ENCODE data around the gene KNDC1.
"Not testable (repeated sequence)": the region's sequence is repeated elsewhere in the genome, so short reads cannot be mapped to it uniquely, and the experiment has no call there.

The KNDC1 gene

DNA sequence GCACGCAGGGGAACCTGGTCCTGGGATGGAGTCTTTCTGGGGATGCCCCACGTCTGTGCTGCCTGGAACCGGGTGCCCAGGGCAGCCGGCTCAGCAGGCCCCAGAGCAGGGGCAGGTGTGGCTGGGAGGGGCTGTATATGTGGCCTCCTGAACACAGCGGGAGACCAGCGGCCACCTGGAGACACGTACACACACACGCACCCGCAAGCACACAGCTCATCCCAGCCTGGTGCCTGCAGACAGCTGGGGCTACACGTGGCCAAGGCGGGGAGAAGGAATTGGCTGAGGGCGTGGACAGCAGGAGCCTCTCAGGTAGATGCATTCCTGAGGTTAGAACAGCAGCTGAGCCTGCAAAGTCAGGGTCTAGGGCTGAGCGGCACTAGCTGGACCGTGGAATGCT lies 102.7 kb downstream of the KNDC1 start:
- TF ChIP-seq POLR2A (IDR thresholded peaks at IDR 0.05; ENCODE audit: extremely low read depth, insufficient read length) (no peak), MYC (IDR thresholded peaks at IDR 0.05; ENCODE audit: low read depth, low read length) (no peak)
- TF ChIP-seq, protein P1, sequence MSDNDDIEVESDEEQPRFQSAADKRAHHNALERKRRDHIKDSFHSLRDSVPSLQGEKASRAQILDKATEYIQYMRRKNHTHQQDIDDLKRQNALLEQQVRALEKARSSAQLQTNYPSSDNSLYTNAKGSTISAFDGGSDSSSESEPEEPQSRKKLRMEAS (IDR thresholded peaks at IDR 0.05; ENCODE audit: low read depth, low read length) = no peak
- TF ChIP-seq, protein P2, sequence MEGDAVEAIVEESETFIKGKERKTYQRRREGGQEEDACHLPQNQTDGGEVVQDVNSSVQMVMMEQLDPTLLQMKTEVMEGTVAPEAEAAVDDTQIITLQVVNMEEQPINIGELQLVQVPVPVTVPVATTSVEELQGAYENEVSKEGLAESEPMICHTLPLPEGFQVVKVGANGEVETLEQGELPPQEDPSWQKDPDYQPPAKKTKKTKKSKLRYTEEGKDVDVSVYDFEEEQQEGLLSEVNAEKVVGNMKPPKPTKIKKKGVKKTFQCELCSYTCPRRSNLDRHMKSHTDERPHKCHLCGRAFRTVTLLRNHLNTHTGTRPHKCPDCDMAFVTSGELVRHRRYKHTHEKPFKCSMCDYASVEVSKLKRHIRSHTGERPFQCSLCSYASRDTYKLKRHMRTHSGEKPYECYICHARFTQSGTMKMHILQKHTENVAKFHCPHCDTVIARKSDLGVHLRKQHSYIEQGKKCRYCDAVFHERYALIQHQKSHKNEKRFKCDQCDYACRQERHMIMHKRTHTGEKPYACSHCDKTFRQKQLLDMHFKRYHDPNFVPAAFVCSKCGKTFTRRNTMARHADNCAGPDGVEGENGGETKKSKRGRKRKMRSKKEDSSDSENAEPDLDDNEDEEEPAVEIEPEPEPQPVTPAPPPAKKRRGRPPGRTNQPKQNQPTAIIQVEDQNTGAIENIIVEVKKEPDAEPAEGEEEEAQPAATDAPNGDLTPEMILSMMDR (IDR thresholded peaks at IDR 0.05; ENCODE audit: low read depth, low read length) = no peak
- H3K4me3 ChIP-seq (ENCODE audit: low read depth, low read length) = no peak overlapping the region
- DNase-seq (ENCODE audit: low read depth) = no peak

DNA sequence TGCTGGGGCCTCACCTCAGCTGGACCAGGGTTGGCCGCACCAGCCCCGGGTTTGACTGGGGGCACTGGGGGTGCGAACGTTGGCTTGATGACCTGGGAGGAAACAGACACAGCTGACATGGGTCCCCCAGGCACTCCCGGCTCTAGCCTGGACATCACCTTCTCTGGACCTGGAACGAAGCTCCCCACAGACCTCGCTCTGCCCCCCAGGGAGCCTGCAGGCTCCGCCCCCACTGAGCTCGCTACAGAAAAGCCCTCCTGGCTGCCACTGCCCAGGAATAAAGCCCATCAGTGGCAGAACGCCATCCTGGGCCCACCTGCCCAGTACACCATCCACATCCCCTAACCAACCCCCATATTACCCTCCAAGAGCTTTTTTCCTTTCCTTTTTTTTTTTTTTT lies 103.7 kb downstream of the KNDC1 start:
- TF ChIP-seq, protein P2 (IDR thresholded peaks at IDR 0.05; ENCODE audit: low read depth, low read length) = no peak
- TF ChIP-seq POLR2A (IDR thresholded peaks at IDR 0.05; ENCODE audit: extremely low read depth, insufficient read length) = no peak
- TF ChIP-seq MYC (IDR thresholded peaks at IDR 0.05; ENCODE audit: low read depth, low read length) = no peak
- TF ChIP-seq, protein P1 (IDR thresholded peaks at IDR 0.05; ENCODE audit: low read depth, low read length) = no peak
- no peak for DNase-seq (ENCODE audit: low read depth)
- no peak overlapping the region for H3K4me3 ChIP-seq (ENCODE audit: low read depth, low read length)

DNA sequence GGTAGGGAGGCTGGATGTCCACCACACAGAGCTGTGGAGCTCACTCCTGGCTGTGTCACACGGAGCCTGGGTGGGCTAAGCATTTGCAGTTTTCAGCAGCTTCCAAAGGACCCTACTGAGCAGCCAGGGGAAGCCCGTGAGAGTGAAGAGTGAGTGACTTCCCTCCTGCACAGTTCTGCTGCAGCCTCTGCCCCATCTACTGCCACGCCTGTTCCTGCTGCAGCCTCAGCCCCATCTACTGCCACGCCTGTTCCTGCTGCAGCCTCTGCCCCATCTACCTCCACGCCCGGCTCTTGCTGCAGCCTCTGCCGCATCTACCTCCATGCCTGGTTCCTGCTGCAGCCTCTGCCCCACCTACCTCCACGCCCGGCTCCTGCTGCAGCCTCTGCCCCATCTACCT lies 104.4 kb downstream of the KNDC1 start:
- TF ChIP-seq, protein P1 (IDR thresholded peaks at IDR 0.05; ENCODE audit: low read depth, low read length) = no peak
- TF ChIP-seq POLR2A (IDR thresholded peaks at IDR 0.05; ENCODE audit: extremely low read depth, insufficient read length) (no peak), MYC (IDR thresholded peaks at IDR 0.05; ENCODE audit: low read depth, low read length) (no peak)
- TF ChIP-seq, protein P2 (IDR thresholded peaks at IDR 0.05; ENCODE audit: low read depth, low read length) = no peak
- H3K4me3 ChIP-seq (ENCODE audit: low read depth, low read length) = no peak overlapping the region
- DNase-seq (ENCODE audit: low read depth) = no peak

DNA sequence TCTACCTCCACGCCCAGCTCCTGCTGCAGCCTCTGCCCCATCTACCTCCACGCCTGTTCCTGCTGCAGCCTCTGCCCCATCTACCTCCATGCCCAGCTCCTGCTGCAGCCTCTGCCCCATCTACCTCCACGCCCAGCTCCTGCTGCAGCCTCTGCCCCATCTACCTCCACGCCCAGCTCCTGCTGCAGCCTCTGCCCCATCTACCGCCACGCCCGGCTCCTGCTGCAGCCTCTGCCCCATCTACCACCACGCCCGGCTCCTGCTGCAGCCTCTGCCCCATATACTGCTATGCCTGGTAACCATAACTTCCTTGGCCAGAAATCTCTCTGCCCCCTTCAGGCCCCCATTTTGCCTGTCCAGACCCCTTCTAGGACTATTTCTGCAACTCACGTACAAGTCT lies 105.0 kb downstream of the KNDC1 start:
- not testable (repeated sequence) for H3K4me3 ChIP-seq (ENCODE audit: low read depth, low read length); DNase-seq (ENCODE audit: low read depth)

DNA sequence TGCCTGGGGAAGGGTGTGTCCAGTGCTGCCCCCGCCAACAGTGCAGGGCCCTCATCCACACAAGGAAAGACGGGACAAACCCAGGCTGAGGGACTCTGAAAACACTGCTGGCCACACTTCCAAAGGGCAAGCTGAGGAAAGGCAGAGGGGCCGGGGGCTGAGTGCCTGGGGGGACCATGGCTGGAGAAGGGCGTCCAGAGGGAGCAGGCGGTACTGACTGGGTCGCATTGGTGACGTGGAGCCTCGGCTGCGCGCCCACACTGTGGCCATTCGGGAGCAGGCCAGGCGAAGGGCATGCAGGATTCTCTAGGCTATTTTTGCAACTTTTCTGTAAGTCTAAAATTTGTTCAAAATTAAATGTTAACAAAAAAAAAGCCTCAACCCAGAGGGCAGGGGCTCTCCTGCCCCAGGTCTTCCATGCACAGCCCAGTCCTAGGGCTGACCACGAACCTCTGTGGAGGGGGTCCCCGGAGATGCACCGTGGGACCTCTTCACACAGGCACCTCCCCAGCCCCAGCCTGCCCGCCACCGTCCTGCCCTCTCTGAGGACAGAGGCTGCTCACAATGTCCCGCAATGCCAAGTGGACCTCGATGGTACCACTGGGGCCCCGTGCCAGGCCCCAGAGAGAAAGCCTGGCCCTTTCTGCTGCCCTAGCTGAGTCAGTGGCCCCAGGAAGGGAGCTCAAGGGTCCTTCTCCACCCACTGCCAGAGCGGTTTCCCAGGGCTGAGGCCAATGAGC lies 106.2 kb downstream of the KNDC1 start:
- TF ChIP-seq, protein P1 (IDR thresholded peaks at IDR 0.05; ENCODE audit: low read depth, low read length) = no peak
- TF ChIP-seq POLR2A (IDR thresholded peaks at IDR 0.05; ENCODE audit: extremely low read depth, insufficient read length) (no peak), MYC (IDR thresholded peaks at IDR 0.05; ENCODE audit: low read depth, low read length) (no peak)
- TF ChIP-seq, protein P2 (IDR thresholded peaks at IDR 0.05; ENCODE audit: low read depth, low read length) = no peak
- H3K4me3 ChIP-seq (ENCODE audit: low read depth, low read length) = no peak overlapping the region
- no peak for DNase-seq (ENCODE audit: low read depth)

DNA sequence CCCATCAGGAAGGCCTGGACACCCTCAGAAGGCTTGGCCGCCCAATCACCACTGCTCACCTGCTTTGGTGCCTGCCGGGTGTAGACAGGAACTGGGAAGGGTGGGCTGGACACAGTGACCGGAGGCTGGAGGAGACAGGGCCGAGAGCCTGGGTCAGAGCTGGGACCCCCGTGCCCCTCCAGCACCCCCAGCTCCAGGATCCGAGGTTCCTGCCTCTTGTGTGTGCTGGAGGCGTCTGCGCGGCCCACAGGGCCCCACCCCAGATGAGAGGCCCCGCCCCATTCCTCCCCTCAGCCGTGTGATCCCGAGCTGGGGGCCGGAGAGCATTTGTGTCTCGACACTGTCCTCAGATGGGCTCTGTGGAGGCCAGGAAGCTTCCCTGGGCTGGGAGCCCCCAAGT lies 107.3 kb downstream of the KNDC1 start:
- no peak overlapping the region for H3K4me3 ChIP-seq (ENCODE audit: low read depth, low read length)
- TF ChIP-seq, protein P2 (IDR thresholded peaks at IDR 0.05; ENCODE audit: low read depth, low read length) = no peak
- TF ChIP-seq POLR2A (IDR thresholded peaks at IDR 0.05; ENCODE audit: extremely low read depth, insufficient read length) (no peak), MYC (IDR thresholded peaks at IDR 0.05; ENCODE audit: low read depth, low read length) (no peak)
- TF ChIP-seq, protein P1 (IDR thresholded peaks at IDR 0.05; ENCODE audit: low read depth, low read length) = no peak
- no peak for DNase-seq (ENCODE audit: low read depth)

Data from NB4 (cell line).